Bronchial epithelial cell (primary cell): ENCODE measurements around the gene B4GALT6. TPM values are rescaled to one million over a fixed set of nuclear protein-coding genes. Genes with fewer than 3 reads are reported as not detected.

Experiments
- DNase-seq: peaks from one replicate; pipeline ENCODE4 v3.0.0-alpha.2; 2010; ENCODE audit warnings: low read depth
- FAIRE-seq: peaks from 2 replicates; lab custom pipeline; 2011; peaks lifted over from hg19 to GRCh38; lab: Jason Lieb, UNC
- H3K27me3 ChIP-seq: 2 replicates; pipeline ENCODE4 v1.5.1; 2011; ENCODE audit warnings: low read length; ENCODE audit not compliant: control insufficient read depth, insufficient read depth
- H3K36me3 ChIP-seq: 2 replicates; pipeline ENCODE4 v1.5.1; 2011; ENCODE audit warnings: low read length; ENCODE audit not compliant: control insufficient read depth, insufficient read depth
- H3K4me3 ChIP-seq: 2 replicates; pipeline ENCODE4 v1.5.1; 2011; ENCODE audit warnings: mild to moderate bottlenecking, low read depth, low read length, control low read depth
- CTCF ChIP-seq: IDR thresholded peaks from 2 replicates; pipeline ENCODE4 v1.5.1; 2011; ENCODE audit warnings: mild to moderate bottlenecking, moderate library complexity, low read length, control low read depth, inconsistent platforms; ENCODE audit not compliant: insufficient read depth, severe bottlenecking
- total RNA-seq: library from RNA; depleted of rRNA; stranded (reverse); fragments of >200 nt; gene quantifications from 2 replicates; pipeline ENCODE4 v1.2.1, GENCODE V29; 2014

The B4GALT6 gene
- total RNA-seq, 1 donor from 2014 or later, result 2.4 TPM

GRCh38 chr18:31591113-31591512, 93.3 kb downstream of the B4GALT6 start:
- TF ChIP-seq CTCF, result no peak
- FAIRE-seq (no peak), DNase-seq (no peak)
- H3K27me3 ChIP-seq, result no peaks in the 10 kb centered on the region
- H3K36me3 ChIP-seq, result no peaks in the 10 kb centered on the region
- H3K4me3 ChIP-seq, result no peak overlapping the region

DNA sequence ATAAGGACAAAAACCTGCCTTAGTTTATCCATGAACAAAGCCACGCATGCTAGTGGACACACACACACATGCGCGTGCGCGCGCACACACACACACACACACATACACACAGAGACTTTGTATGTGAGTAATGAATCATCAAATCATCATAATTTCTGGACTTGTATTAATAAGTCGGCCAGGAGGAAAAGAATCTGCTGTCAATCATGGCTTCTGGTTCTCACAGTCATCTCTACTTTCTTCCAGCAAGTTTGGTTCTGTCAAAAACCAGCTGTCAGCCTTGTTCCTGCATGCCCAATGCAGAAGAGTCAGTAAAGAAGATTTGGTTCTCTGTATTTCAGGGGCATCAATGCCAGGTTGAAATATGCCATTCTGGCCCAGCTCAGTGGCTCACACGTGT, 93.8 kb downstream of the B4GALT6 start:
- no peaks in the 10 kb centered on the region for H3K27me3 ChIP-seq
- no peaks in the 10 kb centered on the region for H3K36me3 ChIP-seq
- H3K4me3 ChIP-seq, result no peak overlapping the region
- DNase-seq (peak; percentile 74), FAIRE-seq (no peak)
- no peak for TF ChIP-seq CTCF

DNA sequence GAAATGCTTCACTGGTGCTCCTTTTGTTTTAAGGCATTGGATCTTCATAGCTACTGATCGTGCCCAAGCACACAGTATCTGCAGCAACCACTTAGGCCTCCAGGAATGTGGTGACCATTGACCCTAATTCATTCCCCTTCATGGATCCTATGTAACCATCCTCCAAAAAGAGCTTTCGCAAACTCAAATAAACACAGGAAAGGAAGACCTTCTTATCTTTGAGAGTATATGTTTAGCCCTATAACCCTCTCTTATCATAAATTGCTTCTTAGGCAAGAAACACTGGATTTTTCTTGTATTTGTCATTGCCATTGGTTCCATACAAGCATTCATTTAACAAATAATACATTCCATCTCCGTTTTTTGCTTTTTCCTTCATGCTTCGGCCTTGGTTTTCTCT, 96.9 kb downstream of the B4GALT6 start:
- Histone ChIP-seq H3K36me3 (no peaks in the 10 kb centered on the region), H3K27me3 (no peaks in the 10 kb centered on the region), H3K4me3 (no peak overlapping the region)
- TF ChIP-seq CTCF, result no peak
- DNase-seq (no peak), FAIRE-seq (no peak)

DNA sequence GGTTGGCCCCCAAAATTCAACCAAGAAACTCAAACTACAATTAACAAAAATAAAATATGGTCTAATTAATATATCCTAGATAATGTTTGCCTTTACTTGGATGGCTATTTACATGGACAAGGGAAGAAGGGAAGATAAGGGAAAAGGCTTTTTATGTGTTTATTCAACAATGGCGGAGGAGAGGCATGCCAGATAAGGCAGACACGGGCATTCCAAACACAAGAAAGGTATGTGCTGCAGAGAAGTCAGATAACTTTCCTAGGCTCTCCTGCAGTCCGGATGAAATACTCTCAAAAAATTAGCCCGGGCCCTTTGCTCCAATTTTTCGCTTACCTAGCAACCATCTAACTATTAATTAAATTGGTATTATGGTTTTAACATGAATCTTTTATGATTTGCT, 97.8 kb downstream of the B4GALT6 start:
- Histone ChIP-seq H3K36me3 (no peaks in the 10 kb centered on the region), H3K27me3 (no peaks in the 10 kb centered on the region), H3K4me3 (no peak overlapping the region)
- TF ChIP-seq CTCF, result no peak
- FAIRE-seq (no peak), DNase-seq (no peak)

DNA sequence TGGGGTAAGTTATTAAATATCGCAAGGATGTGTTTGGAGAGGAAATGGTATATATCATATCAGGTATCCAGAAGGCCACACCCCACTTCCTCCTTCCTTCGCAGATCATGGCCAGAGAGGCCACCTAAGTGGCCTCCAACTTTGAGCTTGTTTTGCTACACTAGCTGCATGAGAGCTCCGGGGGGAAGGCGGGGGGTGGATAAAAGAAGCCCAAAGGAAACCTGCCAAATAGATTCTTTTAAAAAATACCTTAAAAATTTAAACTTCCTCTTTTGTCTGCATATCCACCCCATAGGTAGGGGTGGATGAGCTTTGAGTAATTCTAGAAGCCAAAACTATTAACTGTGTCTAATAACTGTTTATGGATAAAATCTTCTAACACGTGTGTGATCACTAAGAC, 98.4 kb downstream of the B4GALT6 start:
- no peak for TF ChIP-seq CTCF
- FAIRE-seq, result no peak
- no peaks in the 10 kb centered on the region for H3K27me3 ChIP-seq
- H3K4me3 ChIP-seq, result no peak overlapping the region
- DNase-seq, result no peak
- H3K36me3 ChIP-seq, result no peaks in the 10 kb centered on the region

DNA sequence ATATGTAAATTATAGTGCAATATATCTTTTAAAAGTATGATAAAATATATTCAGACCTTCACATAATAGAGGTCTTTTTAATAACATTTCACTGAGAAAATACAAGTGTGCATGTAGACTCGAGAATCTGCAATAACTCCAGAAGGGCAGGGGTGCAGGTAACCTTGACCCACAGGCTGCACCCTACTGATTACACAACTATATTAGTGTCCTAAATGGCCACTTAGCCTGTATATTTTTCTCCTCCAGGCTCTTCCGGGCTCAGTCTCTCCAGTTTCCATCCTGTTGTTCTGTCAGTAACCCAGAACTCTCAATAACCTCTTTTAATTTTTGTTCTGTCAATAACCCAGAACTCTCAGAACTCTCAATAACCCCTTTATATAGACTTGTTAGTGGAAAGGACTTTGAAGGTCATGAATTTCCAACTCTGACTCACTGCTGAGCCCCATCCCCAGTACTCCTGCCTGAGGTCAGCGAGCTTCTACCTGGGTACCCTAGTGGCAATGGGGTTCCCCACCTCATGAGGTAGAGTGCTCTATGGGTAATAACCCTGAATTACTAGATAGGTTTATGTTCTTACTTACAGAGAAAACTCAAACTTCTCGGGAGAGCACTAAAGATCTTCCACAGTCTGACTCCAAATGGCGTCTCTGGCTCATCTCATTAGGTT, 101.1 kb downstream of the B4GALT6 start:
- no peaks in the 10 kb centered on the region for H3K27me3 ChIP-seq
- no peak for TF ChIP-seq CTCF
- no peak for FAIRE-seq

More for the DNA sequence above, 101.1 kb downstream of the B4GALT6 start:
- Histone ChIP-seq H3K4me3 (no peak overlapping the region), H3K36me3 (no peaks in the 10 kb centered on the region)
- no peak for DNase-seq
